ENCODE results near the gene CFAP92.
"Not testable (repeated sequence)": the region's sequence is repeated elsewhere in the genome, so short reads cannot be mapped to it uniquely, and the experiment has no call there.

Gene CFAP92

DNA sequence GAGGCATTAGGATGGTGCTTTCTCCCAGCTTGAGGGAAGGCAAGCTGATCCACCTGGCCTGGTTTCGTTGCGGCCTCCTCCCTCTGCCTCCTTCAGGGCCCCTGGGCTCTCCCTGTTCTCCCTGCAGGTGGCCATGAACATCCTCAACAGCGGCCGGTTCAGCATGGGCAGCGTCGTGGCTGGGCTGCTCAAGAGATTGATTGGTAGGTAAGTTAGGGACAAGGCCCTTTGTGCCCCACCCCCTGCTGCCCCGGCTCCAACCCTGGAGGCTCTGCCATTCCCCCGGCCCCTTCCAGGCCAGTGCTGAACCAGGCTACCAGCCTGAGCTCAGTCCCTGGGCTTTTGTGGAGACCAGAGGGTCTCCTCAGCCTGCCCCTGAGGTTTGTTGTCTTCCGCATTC lies 91.5 kb downstream of the CFAP92 start:
- no peak for DNase-seq (ENCODE audit: low read depth)
- TF ChIP-seq, protein P1, sequence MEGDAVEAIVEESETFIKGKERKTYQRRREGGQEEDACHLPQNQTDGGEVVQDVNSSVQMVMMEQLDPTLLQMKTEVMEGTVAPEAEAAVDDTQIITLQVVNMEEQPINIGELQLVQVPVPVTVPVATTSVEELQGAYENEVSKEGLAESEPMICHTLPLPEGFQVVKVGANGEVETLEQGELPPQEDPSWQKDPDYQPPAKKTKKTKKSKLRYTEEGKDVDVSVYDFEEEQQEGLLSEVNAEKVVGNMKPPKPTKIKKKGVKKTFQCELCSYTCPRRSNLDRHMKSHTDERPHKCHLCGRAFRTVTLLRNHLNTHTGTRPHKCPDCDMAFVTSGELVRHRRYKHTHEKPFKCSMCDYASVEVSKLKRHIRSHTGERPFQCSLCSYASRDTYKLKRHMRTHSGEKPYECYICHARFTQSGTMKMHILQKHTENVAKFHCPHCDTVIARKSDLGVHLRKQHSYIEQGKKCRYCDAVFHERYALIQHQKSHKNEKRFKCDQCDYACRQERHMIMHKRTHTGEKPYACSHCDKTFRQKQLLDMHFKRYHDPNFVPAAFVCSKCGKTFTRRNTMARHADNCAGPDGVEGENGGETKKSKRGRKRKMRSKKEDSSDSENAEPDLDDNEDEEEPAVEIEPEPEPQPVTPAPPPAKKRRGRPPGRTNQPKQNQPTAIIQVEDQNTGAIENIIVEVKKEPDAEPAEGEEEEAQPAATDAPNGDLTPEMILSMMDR (IDR thresholded peaks at IDR 0.05; ENCODE audit: low read depth, low read length, missing control alignments): no peak
- H3K4me3 ChIP-seq (ENCODE audit: low read depth, low read length): no peak overlapping the region
- in situ Hi-C loops (cut with HindIII; ENCODE audit: low sequenced_read_pairs): no loop called here

DNA sequence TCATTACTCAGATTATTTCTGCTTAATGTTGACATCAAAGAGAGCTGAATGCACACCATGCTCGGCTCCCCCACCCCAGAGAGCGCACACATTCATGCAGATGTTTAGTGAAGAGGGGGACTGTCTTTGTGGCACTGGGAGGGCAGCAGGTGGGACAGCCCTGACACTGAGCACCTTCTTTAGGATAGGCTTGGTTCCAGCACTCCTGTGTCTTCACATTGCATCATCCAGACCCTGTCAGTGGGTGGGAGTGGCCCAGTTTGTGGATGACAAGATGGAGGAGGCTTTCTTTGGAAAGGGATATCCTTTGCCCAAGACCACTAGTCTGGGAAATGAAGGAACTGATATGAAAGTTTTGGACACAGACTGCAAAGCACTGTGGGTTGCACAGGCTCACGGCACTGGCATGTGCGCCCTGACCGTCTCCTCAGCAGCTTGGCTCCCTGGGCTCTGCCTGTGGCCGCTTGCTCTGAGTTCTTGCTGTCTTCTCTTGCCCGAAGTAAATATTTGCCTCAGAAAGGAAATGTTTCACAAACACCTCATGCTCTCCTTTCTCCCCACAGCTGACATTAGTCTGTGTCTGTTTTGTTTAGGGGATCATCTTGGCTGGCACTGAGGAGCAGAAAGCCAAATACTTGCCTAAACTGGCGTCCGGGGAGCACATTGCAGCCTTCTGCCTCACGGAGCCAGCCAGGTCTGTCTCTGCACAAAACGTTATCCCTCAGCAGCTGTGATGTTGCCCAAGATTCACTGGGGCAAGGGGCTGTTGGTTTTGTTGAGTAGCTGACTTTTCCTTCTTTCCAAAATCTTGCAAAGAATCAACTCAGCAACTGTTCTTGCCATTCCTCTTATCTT lies 97.8 kb downstream of the CFAP92 start:
- in situ Hi-C loops (cut with HindIII; ENCODE audit: low sequenced_read_pairs): no loop called here

DNA sequence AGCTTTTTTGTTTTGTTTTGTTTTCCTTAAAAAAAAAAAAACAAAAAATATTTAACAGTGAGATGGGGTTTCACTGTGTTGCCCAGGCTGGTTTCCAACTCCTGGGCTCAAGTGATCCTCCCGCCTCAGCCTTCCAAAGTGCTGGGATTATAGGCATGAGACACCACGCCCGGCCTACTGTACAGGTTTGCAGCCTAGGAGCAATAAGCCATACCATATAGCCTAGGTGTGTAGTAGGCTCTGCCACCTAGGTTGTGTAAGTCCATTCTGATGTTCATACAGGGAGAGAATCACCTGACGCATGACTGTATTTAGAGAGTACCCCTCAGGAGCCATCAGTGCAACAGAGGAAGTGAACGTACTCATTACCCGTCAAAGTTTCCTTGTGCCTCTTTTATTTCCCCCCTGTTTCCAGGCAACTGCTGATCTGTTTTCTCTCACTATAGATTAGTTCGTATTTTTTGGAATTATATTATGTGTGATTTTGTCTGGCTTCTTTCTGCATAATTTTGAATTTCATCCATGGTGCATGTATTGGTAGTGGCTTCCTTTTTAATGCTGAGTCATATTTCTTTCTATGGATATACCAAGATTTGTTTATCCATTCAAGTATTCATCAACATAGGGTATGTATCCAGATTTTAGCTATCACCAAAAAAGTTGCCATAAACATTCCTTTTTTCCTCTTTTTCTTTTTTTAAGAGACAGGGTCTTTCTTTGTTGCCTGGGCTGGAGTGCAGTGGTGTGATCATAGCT lies 104.6 kb downstream of the CFAP92 start:
- TF ChIP-seq, protein P1 (IDR thresholded peaks at IDR 0.05; ENCODE audit: low read depth, low read length, missing control alignments): no peak
- H3K4me3 ChIP-seq (ENCODE audit: low read depth, low read length): no peak overlapping the region
- DNase-seq (ENCODE audit: low read depth): no peak
- in situ Hi-C loops (cut with HindIII; ENCODE audit: low sequenced_read_pairs): no loop called here

More for the DNA sequence above, 97.8 kb downstream of the CFAP92 start:
- no peak for DNase-seq (ENCODE audit: low read depth)
- H3K4me3 ChIP-seq (ENCODE audit: low read depth, low read length): no peak overlapping the region
- TF ChIP-seq, protein P1 (IDR thresholded peaks at IDR 0.05; ENCODE audit: low read depth, low read length, missing control alignments): no peak

DNA sequence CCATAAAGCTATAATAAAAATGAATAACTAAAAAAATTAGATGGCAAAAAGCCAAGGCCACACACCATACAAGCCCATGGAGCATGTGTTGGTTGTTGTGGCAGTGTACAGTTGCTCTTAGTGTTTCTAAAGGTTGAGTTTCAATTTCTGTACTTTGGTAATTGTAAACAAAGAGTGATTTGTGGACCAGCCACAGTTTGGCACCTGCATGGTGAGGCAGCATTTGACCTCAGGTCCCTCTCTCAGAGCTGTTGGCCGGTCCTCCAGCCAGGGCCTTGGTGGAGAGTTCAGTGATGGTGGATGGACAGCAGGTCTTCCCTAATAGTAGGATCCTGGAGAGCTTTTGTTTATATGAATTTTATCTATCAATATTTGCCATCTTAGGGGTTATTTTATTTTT lies 108.9 kb downstream of the CFAP92 start:
- TF ChIP-seq, protein P1 (IDR thresholded peaks at IDR 0.05; ENCODE audit: low read depth, low read length, missing control alignments): no peak
- no peak for DNase-seq (ENCODE audit: low read depth)
- no peak overlapping the region for H3K4me3 ChIP-seq (ENCODE audit: low read depth, low read length)
- in situ Hi-C loops (cut with HindIII; ENCODE audit: low sequenced_read_pairs): no loop called here

DNA sequence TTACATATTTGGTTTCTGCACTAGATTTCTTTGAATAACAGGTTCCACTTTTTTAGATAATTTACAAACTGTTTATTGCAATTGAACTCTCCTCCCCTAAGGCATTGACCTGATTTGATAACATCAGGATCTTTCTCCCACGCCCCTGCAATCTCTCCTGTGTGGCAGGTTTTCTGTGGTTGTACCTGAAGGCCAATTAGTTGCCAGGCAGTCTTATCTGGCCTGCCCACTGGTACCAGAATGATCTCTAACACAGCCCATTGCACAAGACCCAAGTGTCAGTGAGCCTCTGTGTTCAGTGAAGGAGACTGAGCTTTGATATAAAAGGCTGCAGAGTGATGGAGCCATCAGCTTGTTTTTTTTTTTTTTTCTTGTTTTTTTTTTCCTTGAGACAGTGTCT lies 111.2 kb downstream of the CFAP92 start:
- in situ Hi-C loops (cut with HindIII; ENCODE audit: low sequenced_read_pairs): no loop called here
- TF ChIP-seq, protein P1 (IDR thresholded peaks at IDR 0.05; ENCODE audit: low read depth, low read length, missing control alignments): no peak
- H3K4me3 ChIP-seq (ENCODE audit: low read depth, low read length): no peak overlapping the region
- DNase-seq (ENCODE audit: low read depth): no peak

DNA sequence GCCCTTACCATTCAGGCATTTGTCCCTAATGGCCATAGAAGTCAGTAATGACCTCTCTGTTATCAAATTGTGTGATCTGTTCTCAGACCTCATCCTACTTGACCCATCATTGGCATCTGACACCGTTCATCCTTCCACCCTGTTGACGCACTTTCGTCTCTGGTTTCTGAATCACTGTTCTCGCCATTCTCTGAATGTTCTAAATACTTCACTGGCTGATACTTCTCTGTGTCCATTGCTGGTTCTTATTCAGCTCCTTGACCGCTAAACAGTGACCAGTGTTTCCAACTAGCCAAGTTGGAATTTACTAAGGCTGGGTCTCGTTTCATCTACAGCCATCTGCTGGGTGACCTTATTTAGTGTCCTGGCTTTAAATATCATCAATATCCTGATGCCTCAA lies 112.3 kb downstream of the CFAP92 start:
- TF ChIP-seq, protein P1 (IDR thresholded peaks at IDR 0.05; ENCODE audit: low read depth, low read length, missing control alignments): no peak
- no peak for DNase-seq (ENCODE audit: low read depth)
- H3K4me3 ChIP-seq (ENCODE audit: low read depth, low read length): no peak overlapping the region
- in situ Hi-C loops (cut with HindIII; ENCODE audit: low sequenced_read_pairs): no loop called here

DNA sequence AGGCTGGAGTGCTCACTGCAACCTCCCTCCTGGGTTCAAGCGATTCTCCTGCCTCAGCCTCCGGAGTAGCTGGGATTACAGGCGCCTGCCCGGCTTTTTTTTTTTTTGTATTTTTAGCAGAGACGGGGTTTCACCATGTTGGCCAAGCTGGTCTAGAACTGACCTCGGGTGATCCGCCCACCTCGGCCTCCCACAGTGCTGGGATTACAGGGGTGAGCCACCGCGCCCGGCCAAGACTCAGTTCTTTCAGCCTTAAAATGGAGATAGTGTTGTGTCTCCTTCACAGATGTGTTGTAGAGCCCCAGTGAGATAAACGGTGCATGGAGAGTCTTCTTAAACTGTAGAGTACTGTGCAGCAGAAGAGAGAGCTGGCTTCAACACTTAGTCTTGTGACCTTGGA lies 113.4 kb downstream of the CFAP92 start:
- in situ Hi-C loops (cut with HindIII; ENCODE audit: low sequenced_read_pairs); DNase-seq (ENCODE audit: low read depth): not testable (repeated sequence)
- peak overlapping the region; percentile 75 for H3K4me3 ChIP-seq (ENCODE audit: low read depth, low read length)
